Brain microvascular endothelial cell (primary cell): ENCODE results near the gene PPM1L.

Source experiments
- DNase-seq: peaks from one replicate; pipeline ENCODE4 v3.0.0-alpha.2; 2020
- H3K27ac ChIP-seq: fragments of 250-450 bp; sonication (Bioruptor Pico); 2 replicates; pipeline ENCODE4 v1.5.1; 2020; ENCODE audit warnings: mild to moderate bottlenecking, moderate library complexity
- H3K27me3 ChIP-seq: fragments of 250-450 bp; sonication (Bioruptor Pico); replicated peaks from 2 replicates; pipeline ENCODE4 v1.5.1; 2020; ENCODE audit warnings: mild to moderate bottlenecking
- H3K36me3 ChIP-seq: fragments of 250-450 bp; sonication (Bioruptor Pico); replicated peaks from 2 replicates; pipeline ENCODE4 v1.5.1; 2020; ENCODE audit warnings: mild to moderate bottlenecking
- H3K4me3 ChIP-seq: 2 replicates; pipeline ENCODE4 v1.5.1; 2011; ENCODE audit warnings: low read depth, mild to moderate bottlenecking, control low read depth, low read length, moderate library complexity
- in situ Hi-C: cut with HindIII; loops from 2 replicates; pipeline ENCODE4 v1.10.0; 2017; ENCODE audit warnings: low sequenced_read_pairs, low pct_ligation_motif_present
- TF ChIP-seq, protein P1 (sequence below): IDR thresholded peaks from 2 replicates; pipeline ENCODE4 v1.5.1; 2011; ENCODE audit warnings: low read depth, mild to moderate bottlenecking, moderate library complexity, low read length, control low read depth, inconsistent platforms; ENCODE audit errors: missing control alignments

PPM1L gene

DNA sequence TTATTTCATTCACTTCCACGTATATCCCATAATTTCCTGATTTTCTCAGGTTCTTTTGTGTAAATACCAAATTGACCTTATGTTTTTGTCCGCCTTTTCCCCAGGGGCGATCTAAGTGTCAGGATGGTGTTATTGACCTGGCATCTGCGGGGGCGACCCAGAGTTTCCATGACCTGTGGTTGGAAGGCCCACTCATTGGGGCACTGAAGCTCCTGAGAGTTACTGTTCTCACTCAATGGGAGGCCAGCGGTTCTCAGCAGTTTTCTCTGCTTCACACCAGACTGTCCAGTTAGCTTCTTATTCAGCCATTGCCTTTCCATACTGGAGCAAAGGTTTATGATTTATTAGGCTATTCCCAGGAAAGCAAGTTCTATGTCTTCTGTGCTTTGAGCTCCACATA lies 295.8 kb downstream of the PPM1L start:
- no peaks in the 10 kb centered on the region for H3K27me3 ChIP-seq
- TF ChIP-seq, protein P1, sequence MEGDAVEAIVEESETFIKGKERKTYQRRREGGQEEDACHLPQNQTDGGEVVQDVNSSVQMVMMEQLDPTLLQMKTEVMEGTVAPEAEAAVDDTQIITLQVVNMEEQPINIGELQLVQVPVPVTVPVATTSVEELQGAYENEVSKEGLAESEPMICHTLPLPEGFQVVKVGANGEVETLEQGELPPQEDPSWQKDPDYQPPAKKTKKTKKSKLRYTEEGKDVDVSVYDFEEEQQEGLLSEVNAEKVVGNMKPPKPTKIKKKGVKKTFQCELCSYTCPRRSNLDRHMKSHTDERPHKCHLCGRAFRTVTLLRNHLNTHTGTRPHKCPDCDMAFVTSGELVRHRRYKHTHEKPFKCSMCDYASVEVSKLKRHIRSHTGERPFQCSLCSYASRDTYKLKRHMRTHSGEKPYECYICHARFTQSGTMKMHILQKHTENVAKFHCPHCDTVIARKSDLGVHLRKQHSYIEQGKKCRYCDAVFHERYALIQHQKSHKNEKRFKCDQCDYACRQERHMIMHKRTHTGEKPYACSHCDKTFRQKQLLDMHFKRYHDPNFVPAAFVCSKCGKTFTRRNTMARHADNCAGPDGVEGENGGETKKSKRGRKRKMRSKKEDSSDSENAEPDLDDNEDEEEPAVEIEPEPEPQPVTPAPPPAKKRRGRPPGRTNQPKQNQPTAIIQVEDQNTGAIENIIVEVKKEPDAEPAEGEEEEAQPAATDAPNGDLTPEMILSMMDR: no peak
- no peak overlapping the region for H3K27ac ChIP-seq
- no peaks in the 10 kb centered on the region for H3K36me3 ChIP-seq
- in situ Hi-C loops: no loop called here
- H3K4me3 ChIP-seq: no peak overlapping the region
- DNase-seq: no peak

DNA sequence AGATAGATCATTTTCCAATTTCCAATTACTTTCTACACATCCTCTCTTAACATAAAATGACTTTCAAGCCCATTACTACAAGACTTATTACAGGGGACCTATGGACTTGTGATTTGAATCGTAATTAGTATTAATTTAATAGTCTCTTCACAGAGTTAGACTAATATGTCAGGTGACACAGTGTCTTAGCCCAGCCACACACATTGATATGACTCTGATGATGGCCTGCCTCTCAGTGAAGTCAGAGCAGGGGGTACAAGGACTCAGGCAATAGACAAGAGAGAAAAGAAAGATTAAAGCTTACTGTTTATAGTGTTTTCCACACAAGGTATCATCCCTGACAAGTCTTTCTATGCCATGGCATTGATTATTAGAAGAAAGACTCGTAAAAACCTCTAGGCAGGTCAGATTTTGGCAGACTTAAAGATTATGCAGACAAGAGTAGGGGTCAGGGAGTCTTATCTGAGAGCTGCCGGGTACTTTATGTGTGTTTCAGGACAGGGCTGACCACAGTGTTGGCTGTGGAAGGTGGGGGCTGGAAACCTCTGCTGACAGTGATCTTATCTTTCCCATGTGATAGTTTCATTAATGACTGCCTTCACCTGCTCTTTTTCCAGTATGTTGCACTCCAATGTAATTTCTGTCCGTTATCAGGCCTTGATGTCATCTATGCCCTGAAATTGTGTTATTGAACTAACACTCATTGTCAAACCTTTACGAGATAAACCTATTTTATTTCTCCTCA lies 299.0 kb downstream of the PPM1L start:
- Histone ChIP-seq H3K27ac (no peak overlapping the region), H3K4me3 (no peak overlapping the region), H3K27me3 (no peaks in the 10 kb centered on the region), H3K36me3 (no peaks in the 10 kb centered on the region)
- in situ Hi-C loops: no loop called here
- TF ChIP-seq, protein P1: no peak
- no peak for DNase-seq

DNA sequence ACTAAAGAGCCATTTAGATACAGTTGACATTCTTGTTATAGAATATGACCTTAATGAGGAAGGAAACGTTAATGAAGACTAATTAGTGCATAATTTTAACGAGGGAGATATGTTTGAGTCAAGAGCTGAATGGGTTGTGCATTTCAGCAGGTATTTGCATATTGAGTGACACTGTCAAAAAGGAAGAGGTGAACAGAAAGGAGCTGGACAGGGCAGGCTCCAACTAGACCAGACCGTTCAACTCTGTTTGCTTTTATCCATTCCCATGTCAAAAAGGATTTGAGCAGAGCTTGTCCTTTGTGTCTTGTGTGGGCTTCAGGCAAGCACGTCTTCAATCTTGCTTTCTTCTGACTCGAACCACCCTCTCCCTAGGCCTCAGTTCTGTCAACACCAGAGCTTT lies 308.4 kb downstream of the PPM1L start:
- Histone ChIP-seq H3K27ac (no peak overlapping the region), H3K4me3 (no peak overlapping the region), H3K36me3 (no peaks in the 10 kb centered on the region), H3K27me3 (no peaks in the 10 kb centered on the region)
- in situ Hi-C loops: no loop called here
- DNase-seq: no peak
- TF ChIP-seq, protein P1: no peak

DNA sequence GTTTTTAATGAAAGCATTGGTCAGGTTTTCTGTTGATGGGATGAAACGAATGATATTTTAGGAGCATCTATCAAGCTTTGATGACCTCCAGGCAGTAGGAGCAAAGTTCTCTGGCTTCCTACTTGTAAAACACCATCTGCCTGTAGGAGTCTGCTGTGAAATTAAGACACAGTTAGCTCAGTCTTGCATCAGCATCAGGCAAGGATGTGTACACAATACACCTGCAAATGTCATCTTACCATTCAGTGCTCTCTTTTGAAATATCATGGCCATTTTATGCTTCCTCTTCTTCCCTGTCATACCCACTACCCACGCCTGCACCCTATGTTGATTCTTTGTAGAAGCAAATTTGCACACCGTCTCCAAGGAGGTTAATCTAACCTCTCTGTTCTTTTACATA lies 310.9 kb downstream of the PPM1L start:
- Histone ChIP-seq H3K27ac (no peak overlapping the region), H3K4me3 (no peak overlapping the region), H3K36me3 (no peaks in the 10 kb centered on the region), H3K27me3 (no peaks in the 10 kb centered on the region)
- DNase-seq: no peak
- TF ChIP-seq, protein P1: no peak
- in situ Hi-C loops: no loop called here

DNA sequence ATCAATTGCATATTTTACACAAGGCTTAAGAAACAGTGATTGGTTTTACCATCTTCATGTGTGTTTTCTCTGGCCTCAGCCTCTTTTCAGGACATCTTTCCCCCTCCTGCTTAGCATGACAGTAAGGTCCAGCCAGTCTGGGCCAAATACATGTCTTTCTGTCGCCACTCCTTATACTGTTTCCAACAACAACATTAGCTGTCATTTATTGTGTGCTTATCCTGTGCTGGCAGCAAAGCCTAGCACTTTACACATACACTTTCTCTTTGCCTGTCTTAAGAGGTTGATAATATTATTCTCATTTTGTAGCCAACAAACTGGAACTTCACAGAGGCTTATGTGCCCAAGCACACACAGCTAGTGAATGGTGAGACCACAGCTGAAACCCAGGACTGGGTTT lies 311.3 kb downstream of the PPM1L start:
- H3K27me3 ChIP-seq: no peaks in the 10 kb centered on the region
- TF ChIP-seq, protein P1: no peak
- no peak overlapping the region for H3K4me3 ChIP-seq
- in situ Hi-C loops: no loop called here
- DNase-seq: no peak
- H3K27ac ChIP-seq: no peak overlapping the region
- no peaks in the 10 kb centered on the region for H3K36me3 ChIP-seq
